WERI-Rb-1 (cell line): ENCODE measurements around the gene IFT88.
A peak's percentile ranks its signal among the peaks of the same experiment; 100 is the strongest.

ENCODE experiments used
- DNase-seq: peaks from one replicate; pipeline ENCODE4 v3.0.0-alpha.2; 2020
- H3K27ac ChIP-seq: fragments of 250-450 bp; sonication (Bioruptor Pico); 2 replicates; pipeline ENCODE4 v1.5.1; 2020; ENCODE audit warnings: mild to moderate bottlenecking, moderate library complexity
- H3K27me3 ChIP-seq: fragments of 250-450 bp; sonication (Bioruptor Pico); 2 replicates; pipeline ENCODE4 v1.5.1; 2021; ENCODE audit warnings: mild to moderate bottlenecking, low read depth, moderate library complexity; ENCODE audit not compliant: insufficient read depth, severe bottlenecking
- H3K36me3 ChIP-seq: fragments of 250-450 bp; sonication (Bioruptor Pico); 2 replicates; pipeline ENCODE4 v1.5.1; 2020; ENCODE audit warnings: mild to moderate bottlenecking, moderate library complexity
- H3K4me3 ChIP-seq: 2 replicates; pipeline ENCODE4 v1.5.1; 2011; ENCODE audit warnings: low read depth, mild to moderate bottlenecking, control low read depth, low read length
- H3K9me3 ChIP-seq: fragments of 250-450 bp; sonication (Bioruptor Pico); 2 replicates; pipeline ENCODE4 v1.5.1; 2021; ENCODE audit warnings: mild to moderate bottlenecking, moderate library complexity; ENCODE audit not compliant: severe bottlenecking
- TF ChIP-seq, protein P1 (sequence below): IDR thresholded peaks from 2 replicates; pipeline ENCODE4 v1.5.1; 2011; ENCODE audit warnings: low read depth, mild to moderate bottlenecking, control low read depth, inconsistent platforms, low read length

Gene IFT88

DNA sequence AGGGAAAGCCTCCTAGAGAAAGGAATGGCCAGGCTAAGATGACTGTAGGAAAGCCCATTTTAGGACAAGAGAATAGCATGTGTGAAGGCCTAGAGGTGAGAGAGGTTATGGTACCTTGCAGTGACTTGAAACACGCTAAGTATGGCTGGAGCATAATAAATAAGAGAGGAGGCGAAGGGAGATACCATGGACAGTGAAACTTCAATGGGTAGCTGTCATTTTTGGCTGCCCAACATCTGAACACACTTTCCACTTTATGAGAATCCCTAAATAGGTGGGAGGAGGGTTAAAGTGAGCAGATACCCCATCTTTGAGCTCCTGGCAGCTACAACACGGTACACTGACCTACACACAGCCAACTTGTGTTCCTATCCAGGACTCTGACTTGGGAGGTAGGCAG is 8.0 kb upstream of the IFT88 start:
- H3K4me3 ChIP-seq = no peak overlapping the region
- no peak overlapping the region for H3K27ac ChIP-seq
- DNase-seq = no peak
- TF ChIP-seq, protein P1, sequence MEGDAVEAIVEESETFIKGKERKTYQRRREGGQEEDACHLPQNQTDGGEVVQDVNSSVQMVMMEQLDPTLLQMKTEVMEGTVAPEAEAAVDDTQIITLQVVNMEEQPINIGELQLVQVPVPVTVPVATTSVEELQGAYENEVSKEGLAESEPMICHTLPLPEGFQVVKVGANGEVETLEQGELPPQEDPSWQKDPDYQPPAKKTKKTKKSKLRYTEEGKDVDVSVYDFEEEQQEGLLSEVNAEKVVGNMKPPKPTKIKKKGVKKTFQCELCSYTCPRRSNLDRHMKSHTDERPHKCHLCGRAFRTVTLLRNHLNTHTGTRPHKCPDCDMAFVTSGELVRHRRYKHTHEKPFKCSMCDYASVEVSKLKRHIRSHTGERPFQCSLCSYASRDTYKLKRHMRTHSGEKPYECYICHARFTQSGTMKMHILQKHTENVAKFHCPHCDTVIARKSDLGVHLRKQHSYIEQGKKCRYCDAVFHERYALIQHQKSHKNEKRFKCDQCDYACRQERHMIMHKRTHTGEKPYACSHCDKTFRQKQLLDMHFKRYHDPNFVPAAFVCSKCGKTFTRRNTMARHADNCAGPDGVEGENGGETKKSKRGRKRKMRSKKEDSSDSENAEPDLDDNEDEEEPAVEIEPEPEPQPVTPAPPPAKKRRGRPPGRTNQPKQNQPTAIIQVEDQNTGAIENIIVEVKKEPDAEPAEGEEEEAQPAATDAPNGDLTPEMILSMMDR = no peak
- H3K36me3 ChIP-seq = no peaks in the 10 kb centered on the region
- no peaks in the 10 kb centered on the region for H3K9me3 ChIP-seq
- H3K27me3 ChIP-seq = no peaks in the 10 kb centered on the region

DNA sequence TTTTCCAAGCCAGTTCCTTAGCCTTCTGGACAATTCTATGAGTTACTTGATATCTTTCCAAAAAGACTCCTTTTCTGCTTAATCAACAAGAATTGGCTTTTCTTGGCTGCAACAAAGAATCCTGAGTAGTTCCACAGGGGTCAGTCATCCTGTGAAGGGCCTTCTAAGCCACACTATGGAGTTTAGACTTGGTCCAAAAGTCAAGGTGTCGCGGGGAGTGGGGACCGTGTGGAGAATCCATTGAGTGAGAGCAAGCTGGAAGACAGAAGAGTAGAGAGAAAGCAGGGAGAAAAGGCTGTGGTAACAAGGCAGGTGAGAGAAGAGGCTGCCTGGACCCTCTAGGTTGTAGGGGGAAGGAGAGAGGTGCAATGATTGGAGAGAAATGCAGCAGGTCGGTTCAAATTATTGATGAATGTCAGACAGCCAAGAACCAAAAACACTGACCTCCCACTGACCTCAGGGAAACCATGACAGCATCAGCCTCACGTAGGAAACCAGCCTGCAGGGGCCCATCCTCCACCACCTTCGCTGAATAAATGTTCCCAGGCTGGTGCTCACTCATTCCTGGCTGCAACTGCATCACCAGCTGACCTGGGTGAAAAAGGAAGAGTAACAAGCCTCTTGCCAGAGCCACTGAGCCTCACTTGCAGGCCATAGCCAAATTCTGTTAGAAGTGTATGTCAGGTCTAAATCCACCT is 7.1 kb upstream of the IFT88 start:
- Histone ChIP-seq H3K36me3 (no peaks in the 10 kb centered on the region), H3K27ac (no peak overlapping the region), H3K4me3 (no peak overlapping the region), H3K9me3 (peaks cover 6% of the 10 kb centered on the region), H3K27me3 (no peaks in the 10 kb centered on the region)
- DNase-seq = no peak
- TF ChIP-seq, protein P1 = 0 out of 2 replicates have a peak, but pooled peaks have one; percentile 9

DNA sequence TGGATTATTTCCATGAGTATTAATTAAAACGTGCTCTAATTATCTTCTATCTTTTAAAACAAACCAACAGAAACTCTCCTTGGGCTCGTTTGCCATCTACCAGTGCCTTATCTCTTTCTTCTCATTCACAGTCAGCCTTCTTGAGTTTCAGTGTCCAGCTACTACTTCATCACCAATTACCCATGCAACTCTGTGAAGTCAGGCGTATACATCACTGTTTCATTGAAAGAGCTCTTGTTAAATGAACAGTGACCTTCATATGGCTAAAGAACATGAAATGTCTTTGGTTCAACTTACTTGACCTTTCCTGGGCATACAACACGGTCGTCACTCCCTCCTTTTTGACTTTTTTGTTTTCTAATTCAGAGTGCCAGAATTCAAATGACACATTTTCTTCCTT is 5.2 kb upstream of the IFT88 start:
- Histone ChIP-seq H3K9me3 (peaks cover 15% of the 10 kb centered on the region), H3K4me3 (no peak overlapping the region), H3K36me3 (no peaks in the 10 kb centered on the region), H3K27me3 (no peaks in the 10 kb centered on the region), H3K27ac (no peak overlapping the region)
- TF ChIP-seq, protein P1 = no peak
- no peak for DNase-seq

DNA sequence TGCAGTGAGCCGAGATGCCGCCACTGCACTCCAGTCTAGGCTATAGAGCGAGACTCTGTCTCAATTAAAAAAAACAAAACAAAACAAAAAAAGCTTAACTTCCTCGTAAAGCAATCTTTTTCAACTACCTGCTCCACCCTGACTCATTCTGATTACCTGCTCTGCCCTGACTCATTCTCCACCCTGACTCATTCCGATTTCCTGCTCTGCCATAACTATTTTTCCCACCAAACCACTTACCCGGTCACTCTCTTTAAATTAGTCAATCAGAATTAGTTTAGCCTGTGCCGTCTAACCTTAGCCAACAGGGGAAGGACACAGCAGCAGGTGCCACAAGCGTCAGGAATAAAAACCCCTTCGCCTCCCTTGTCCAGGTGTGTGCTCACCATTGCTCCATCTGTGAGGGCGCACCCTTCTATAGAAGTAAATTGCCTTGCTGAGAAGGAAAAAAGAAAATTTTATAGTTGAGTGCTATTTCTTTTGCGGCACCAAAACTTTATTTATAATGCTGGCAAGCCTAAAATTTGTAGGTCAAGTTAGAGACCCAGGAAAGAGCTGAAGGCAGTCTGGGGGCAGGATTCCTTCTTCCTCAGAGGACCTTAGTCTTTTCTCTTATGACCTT is 1.7 kb upstream of the IFT88 start:
- no peaks in the 10 kb centered on the region for H3K27me3 ChIP-seq
- peaks cover 15% of the 10 kb centered on the region for H3K9me3 ChIP-seq
- H3K27ac ChIP-seq = peak overlapping the region; percentile 92; the same call in 1 of the 2 replicates
- no peak overlapping the region for H3K4me3 ChIP-seq
- DNase-seq = no peak
- TF ChIP-seq, protein P1 = no peak
- H3K36me3 ChIP-seq = no peaks in the 10 kb centered on the region

DNA sequence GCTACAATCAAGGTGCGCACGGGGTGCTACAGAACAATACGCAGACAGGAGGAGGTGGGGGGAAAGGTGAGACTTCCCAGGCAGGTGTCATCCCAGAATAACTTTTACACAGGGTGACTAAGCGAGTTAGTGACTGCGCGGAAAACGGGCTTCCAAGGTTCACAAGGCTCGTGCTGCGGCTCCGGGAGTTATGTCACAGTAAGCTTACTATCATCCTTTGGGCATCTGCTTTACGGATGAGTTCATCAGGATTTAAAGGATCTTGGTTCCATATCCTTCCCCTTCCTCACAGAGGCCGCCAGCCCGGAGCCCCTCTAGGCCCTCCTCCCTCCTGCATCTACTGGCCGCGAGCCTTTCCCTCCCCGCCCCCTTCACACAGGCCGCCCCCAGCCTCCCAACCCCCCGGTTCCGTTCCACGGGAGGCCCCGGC is 474 bp upstream of the IFT88 start:
- DNase-seq = peak; percentile 96
- Histone ChIP-seq H3K27ac (peak overlapping the region; percentile 92), H3K36me3 (no peaks in the 10 kb centered on the region), H3K9me3 (peaks cover 15% of the 10 kb centered on the region), H3K4me3 (peak overlapping the region; percentile 70), H3K27me3 (no peaks in the 10 kb centered on the region)
- TF ChIP-seq, protein P1 = no peak
